ENCODE measurements around the gene HPN.

The HPN gene

GRCh38 chr19:35115177-35115951, 73.8 kb downstream of the HPN start, which contains the start of gene FXYD3 (continued):
- TF ChIP-seq, protein P1, sequence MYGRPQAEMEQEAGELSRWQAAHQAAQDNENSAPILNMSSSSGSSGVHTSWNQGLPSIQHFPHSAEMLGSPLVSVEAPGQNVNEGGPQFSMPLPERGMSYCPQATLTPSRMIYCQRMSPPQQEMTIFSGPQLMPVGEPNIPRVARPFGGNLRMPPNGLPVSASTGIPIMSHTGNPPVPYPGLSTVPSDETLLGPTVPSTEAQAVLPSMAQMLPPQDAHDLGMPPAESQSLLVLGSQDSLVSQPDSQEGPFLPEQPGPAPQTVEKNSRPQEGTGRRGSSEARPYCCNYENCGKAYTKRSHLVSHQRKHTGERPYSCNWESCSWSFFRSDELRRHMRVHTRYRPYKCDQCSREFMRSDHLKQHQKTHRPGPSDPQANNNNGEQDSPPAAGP (tag by site-specific recombination; IDR thresholded peaks at IDR 0.05): no peak
- TF ChIP-seq ZFP41 (tag by site-specific recombination; IDR thresholded peaks at IDR 0.05; ENCODE audit: borderline replicate concordance) (no peak), ZNF239 (tag by site-specific recombination; IDR thresholded peaks at IDR 0.05) (no peak), ZNF391 (tag by site-specific recombination; IDR thresholded peaks at IDR 0.05; ENCODE audit: borderline replicate concordance, low read depth) (no peak), ZXDB (tag by site-specific recombination; IDR thresholded peaks at IDR 0.05) (no peak)
- TF ChIP-seq, protein P2, sequence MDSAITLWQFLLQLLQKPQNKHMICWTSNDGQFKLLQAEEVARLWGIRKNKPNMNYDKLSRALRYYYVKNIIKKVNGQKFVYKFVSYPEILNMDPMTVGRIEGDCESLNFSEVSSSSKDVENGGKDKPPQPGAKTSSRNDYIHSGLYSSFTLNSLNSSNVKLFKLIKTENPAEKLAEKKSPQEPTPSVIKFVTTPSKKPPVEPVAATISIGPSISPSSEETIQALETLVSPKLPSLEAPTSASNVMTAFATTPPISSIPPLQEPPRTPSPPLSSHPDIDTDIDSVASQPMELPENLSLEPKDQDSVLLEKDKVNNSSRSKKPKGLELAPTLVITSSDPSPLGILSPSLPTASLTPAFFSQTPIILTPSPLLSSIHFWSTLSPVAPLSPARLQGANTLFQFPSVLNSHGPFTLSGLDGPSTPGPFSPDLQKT (IDR thresholded peaks at IDR 0.05; ENCODE audit: borderline replicate concordance, low read depth, low read length): no peak
